Astrocyte of the cerebellum (primary cell): ENCODE measurements around the gene LRGUK.

Experiments used
- DNase-seq: peaks from one replicate; pipeline ENCODE4 v3.0.0-alpha.2; 2011; ENCODE audit warnings: low read depth
- H3K4me3 ChIP-seq: 2 replicates; pipeline ENCODE4 v1.5.1; 2011; ENCODE audit warnings: mild to moderate bottlenecking, low read depth, low read length, moderate library complexity
- CTCF ChIP-seq: IDR thresholded peaks from 2 replicates; pipeline ENCODE4 v1.5.1; 2012; ENCODE audit warnings: low read length, low read depth, moderate library complexity, mild to moderate bottlenecking; ENCODE audit errors: missing control alignments
- in situ Hi-C: cut with HindIII; loops from 2 replicates; pipeline ENCODE4 v1.10.0; 2017; ENCODE audit warnings: low sequenced_read_pairs

Gene LRGUK

DNA sequence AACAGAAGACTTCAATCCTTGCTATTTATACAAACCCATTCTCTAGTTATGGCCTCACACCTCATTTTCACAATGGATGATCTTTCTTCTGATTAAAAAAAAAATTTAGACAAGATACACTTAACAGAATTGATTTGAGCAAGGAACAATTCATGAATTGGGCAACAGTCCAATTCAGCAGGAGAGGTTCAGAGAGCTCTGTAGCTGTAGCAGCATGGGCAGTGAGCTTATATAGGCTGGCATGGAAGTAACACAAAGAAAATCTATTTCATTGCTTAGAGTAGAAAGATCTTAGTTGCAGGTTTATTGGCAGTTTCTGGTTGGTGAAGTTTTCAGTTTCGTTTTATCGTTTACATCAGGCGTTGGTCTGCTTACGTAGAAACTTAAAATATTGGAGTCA lies 23.0 kb upstream of the LRGUK start:
- H3K4me3 ChIP-seq: no peak overlapping the region
- no peak for TF ChIP-seq CTCF
- DNase-seq: no peak
- in situ Hi-C loops: no loop called here

- DNase-seq: no peak
- in situ Hi-C loops: no loop called here
- H3K4me3 ChIP-seq: no peak overlapping the region
- no peak for TF ChIP-seq CTCF
Measured at GRCh38 chr7:134105841-134106240, 21.3 kb upstream of the LRGUK start.

DNA sequence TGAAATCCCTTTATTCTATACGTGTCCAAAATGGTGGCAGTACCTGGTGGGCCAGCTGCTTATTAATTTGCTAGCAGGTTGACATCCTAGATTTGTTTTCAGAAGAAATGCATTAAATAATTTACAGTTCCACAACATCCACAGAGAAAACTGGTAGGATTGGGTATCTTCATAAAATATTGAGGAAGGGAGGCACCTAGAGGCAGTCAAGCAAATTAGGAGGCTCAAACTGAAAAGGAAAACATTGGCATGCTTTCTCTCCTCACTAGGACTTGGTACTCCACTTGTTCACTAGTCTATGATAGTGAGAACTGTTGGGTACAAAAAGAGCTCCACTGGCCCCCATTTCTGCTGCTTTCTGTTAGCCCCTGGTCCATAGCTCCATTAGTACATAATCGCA lies 18.3 kb upstream of the LRGUK start:
- DNase-seq: no peak
- TF ChIP-seq CTCF: no peak
- no peak overlapping the region for H3K4me3 ChIP-seq
- in situ Hi-C loops: no loop called here

DNA sequence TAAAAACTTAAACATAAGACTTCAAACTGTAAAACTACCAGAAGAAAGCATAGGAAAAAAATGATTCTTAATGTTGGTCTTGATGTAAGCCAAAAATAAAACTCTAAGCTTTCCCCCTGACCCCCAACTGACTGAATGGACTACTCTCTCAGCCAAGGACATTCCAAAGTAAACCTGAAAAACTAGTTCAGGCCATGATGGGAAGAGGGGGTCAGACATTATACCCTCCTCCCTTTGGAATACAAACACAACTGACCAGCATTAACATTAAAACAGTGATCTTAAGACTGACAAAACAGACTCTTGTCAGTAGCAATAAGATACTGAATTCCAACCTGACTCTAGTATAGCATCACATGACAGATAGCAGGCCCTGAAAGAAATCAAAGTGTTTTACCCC lies 13.5 kb upstream of the LRGUK start:
- no peak for DNase-seq
- in situ Hi-C loops: no loop called here
- TF ChIP-seq CTCF: no peak
- no peak overlapping the region for H3K4me3 ChIP-seq

DNA sequence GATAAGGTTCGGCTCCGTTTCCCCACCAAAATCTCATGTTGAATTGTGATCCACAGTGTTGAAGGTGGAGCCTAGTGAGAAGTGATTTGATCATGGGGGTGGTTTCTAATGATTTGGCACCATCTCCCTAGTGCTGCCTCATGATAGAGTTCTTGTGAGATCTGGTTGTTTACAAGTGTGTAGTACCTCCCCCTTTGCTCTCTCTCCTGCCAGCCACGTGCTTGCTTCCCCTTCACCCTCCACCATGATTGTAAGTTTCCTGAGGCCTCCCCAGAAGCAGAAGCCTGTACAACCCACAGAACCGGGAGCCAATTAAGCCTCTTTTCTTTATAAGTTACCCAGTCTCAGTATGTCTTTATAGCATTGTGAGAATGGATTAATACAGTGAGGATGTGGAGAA lies 12.1 kb upstream of the LRGUK start:
- in situ Hi-C loops: no loop called here
- no peak for DNase-seq
- no peak overlapping the region for H3K4me3 ChIP-seq
- TF ChIP-seq CTCF: no peak

DNA sequence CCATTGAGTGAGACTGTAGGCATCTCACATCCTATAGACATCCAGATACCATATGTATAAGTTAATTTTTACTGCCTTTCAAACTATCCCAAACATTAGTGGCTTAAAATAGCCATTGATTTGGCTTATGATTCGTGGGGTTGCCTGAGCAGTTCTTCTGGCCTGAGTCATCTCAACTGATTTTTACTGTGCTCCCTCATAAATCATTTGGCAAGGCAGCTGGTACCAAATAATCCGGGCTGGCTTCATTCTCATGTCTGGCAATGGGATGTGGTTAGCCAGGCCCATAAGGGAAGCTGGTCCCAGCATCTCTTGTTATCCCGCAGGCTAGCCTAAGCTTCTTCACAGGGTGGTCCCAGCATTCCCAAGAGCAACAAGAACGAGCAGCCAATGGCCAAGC lies 6.7 kb upstream of the LRGUK start:
- no peak for DNase-seq
- in situ Hi-C loops: no loop called here
- no peak for TF ChIP-seq CTCF
- no peak overlapping the region for H3K4me3 ChIP-seq

GRCh38 chr7:134121632-134122139 lies 5.5 kb upstream of the LRGUK start:
- DNase-seq: no peak
- no peak for TF ChIP-seq CTCF

More at GRCh38 chr7:134121632-134122139, 5.5 kb upstream of the LRGUK start:
- H3K4me3 ChIP-seq: no peak overlapping the region
- in situ Hi-C loops: no loop called here
